Heart left ventricle (tissue), 13 donors: Measurements from ENCODE around the gene TCERG1.

Experiments used
- CTCF ChIP-seq, 12 donors: fragments of 200-600 bp; sonication (generic) in 4 of 12; IDR thresholded peaks; one replicate each; pipeline versions ENCODE4 v1.5.0 to v1.8.0; 2018 to 2022; ENCODE audit warnings: antibody characterized with exemption in 12 of 12, mild to moderate bottlenecking in 5 of 12
- POLR2A ChIP-seq, 2 donors: fragments of 450-650 bp; IDR thresholded peaks; one replicate each; pipeline ENCODE4 v1.6.1; 2017; ENCODE audit warnings: antibody characterized with exemption in 2 of 2, mild to moderate bottlenecking in 2 of 2, moderate library complexity in 2 of 2
- donor health status: ischemic (EF 13 %, LVEDD 7.1; RV severe dilation, severe dysfunction).
- donor health status: DM: no; HTN: yes; CAD: no.
- donor health status: DM: no; HTN: no; CAD: no.
- donor health status: ischemic (EF 25% LVEDD 6.9; RV normal size, moderate dysfunction).
- donor health status: ischemic (EF 25% LVEDD 5.7; RV mildly dilated, moderate dysfunction).
- donor health status: ischemic (EF 35%, LVEDD 5.7; RV mildly dilated, moderate dysfunction).
- donor health status: nonischemic (EF 11% LVEDD 7.7; RV severe dilation, severe dysfunction).
- donor health status: DM: yes; HTN: yes; CAD: no.
- donor health status: PGD.
- donor health status: ischemic (EF 29% LVEDD 5.4; RV normal size, mild dysfunction).
- donor health status: nonischemic (EF 23%, LVEDD 6.1; RV moderate dilation, normal function).

GRCh38 chr5:146467760-146468159, 20.6 kb downstream of the TCERG1 start:
- no peak for TF ChIP-seq POLR2A (IDR thresholded peaks at IDR 0.05)
- TF ChIP-seq CTCF (IDR thresholded peaks at IDR 0.05): no peak
